ENCODE results near the gene LLGL1. TPM values are rescaled to one million over a fixed set of nuclear protein-coding genes. Genes with fewer than 3 reads are reported as not detected.

Gene LLGL1
- total RNA-seq, 1 donor from 2014 or later = 70.5 TPM

- Mint-ChIP-seq H3K36me3 (no peaks in the 10 kb centered on the region), H3K9me3 (no peaks in the 10 kb centered on the region), H3K4me1 (peaks cover 49% of the 10 kb centered on the region), H3K4me3 (peak overlapping the region; percentile 92), H3K27ac (peak overlapping the region; percentile 100), H3K27me3 (ENCODE audit: insufficient read depth, low read depth) (peaks cover 5% of the 10 kb centered on the region)
- Histone ChIP-seq H3F3A (ENCODE audit: low read depth) (peaks cover 27% of the 10 kb centered on the region), H3K27ac (peak overlapping the region; percentile 96), H3K4me1 (peaks cover 39% of the 10 kb centered on the region), H3K4me3 (peak overlapping the region; percentile 57), H3K4me2 (peak overlapping the region; percentile 96), H2AFZ (replicated peaks) (no peak overlapping the region), H3K36me3 (no peaks in the 10 kb centered on the region), H3K27me3 (no peaks in the 10 kb centered on the region), H3K9ac (no peak overlapping the region), H3K79me2 (ENCODE audit: low read depth) (peaks cover 33% of the 10 kb centered on the region), H4K20me1 (ENCODE audit: low read depth) (peaks cover 32% of the 10 kb centered on the region), H3K9me3 (ENCODE audit: low read depth) (no peaks in the 10 kb centered on the region)
- DNase-seq (ENCODE audit: low spot score) = no peak
- TF ChIP-seq EZH2phosphoT487 (IDR thresholded peaks at IDR 0.05) (no peak), CTCF (IDR thresholded peaks at IDR 0.05) (no peak)
These were observed 1.4 kb upstream of the LLGL1 start for GRCh38 chr17:18224053-18224386.

GRCh38 chr17:18224387-18225120 lies 881 bp upstream of the LLGL1 start:
- Histone ChIP-seq H3K9ac (no peak overlapping the region), H3K4me1 (peaks cover 41% of the 10 kb centered on the region), H2AFZ (replicated peaks) (no peak overlapping the region), H3K27me3 (no peaks in the 10 kb centered on the region), H3K4me3 (peak overlapping the region; percentile 57), H3K36me3 (no peaks in the 10 kb centered on the region), H3K4me2 (peak overlapping the region; percentile 96), H3F3A (ENCODE audit: low read depth) (peaks cover 24% of the 10 kb centered on the region), H3K9me3 (ENCODE audit: low read depth) (no peaks in the 10 kb centered on the region), H3K27ac (peak overlapping the region; percentile 96), H3K79me2 (ENCODE audit: low read depth) (peaks cover 38% of the 10 kb centered on the region), H4K20me1 (ENCODE audit: low read depth) (peaks cover 37% of the 10 kb centered on the region)
- peaks cover 3% of the 10 kb centered on the region for H3K27me3 Mint-ChIP-seq (ENCODE audit: insufficient read depth, low read depth)
- no peaks in the 10 kb centered on the region for H3K36me3 Mint-ChIP-seq
- peaks cover 51% of the 10 kb centered on the region for H3K4me1 Mint-ChIP-seq
- no peaks in the 10 kb centered on the region for H3K9me3 Mint-ChIP-seq
- DNase-seq (ENCODE audit: low spot score) = peak; percentile 97
- peak overlapping the region; percentile 100 for H3K27ac Mint-ChIP-seq
- peak overlapping the region; percentile 92 for H3K4me3 Mint-ChIP-seq
- TF ChIP-seq EZH2 (IDR thresholded peaks at IDR 0.05) (no peak), EZH2phosphoT487 (IDR thresholded peaks at IDR 0.05) (no peak), CTCF (IDR thresholded peaks at IDR 0.05) (no peak)

- H2AFZ ChIP-seq (replicated peaks) = no peak overlapping the region
- peak overlapping the region; percentile 92 for H3K27ac Mint-ChIP-seq
- TF ChIP-seq EZH2 (IDR thresholded peaks at IDR 0.05) (no peak), CTCF (IDR thresholded peaks at IDR 0.05) (no peak), EZH2phosphoT487 (IDR thresholded peaks at IDR 0.05) (no peak)
- no peaks in the 10 kb centered on the region for H3K36me3 Mint-ChIP-seq
- DNase-seq (ENCODE audit: low spot score) = no peak
- no peaks in the 10 kb centered on the region for H3K27me3 ChIP-seq
- peaks cover 50% of the 10 kb centered on the region for H3K79me2 ChIP-seq (ENCODE audit: low read depth)
- no peaks in the 10 kb centered on the region for H3K9me3 Mint-ChIP-seq
- H3K4me3 ChIP-seq = peak overlapping the region; percentile 92
- H3K4me1 Mint-ChIP-seq = peaks cover 64% of the 10 kb centered on the region
- H3K27me3 Mint-ChIP-seq (ENCODE audit: insufficient read depth, low read depth) = peaks cover 6% of the 10 kb centered on the region
- peak overlapping the region; percentile 81 for H3K4me2 ChIP-seq
- H3K4me3 Mint-ChIP-seq = peak overlapping the region; percentile 99
- H3K9me3 ChIP-seq (ENCODE audit: low read depth) = no peaks in the 10 kb centered on the region
- H3K4me1 ChIP-seq = peaks cover 51% of the 10 kb centered on the region
- H3F3A ChIP-seq (ENCODE audit: low read depth) = peaks cover 24% of the 10 kb centered on the region
- H3K36me3 ChIP-seq = no peaks in the 10 kb centered on the region
- peaks cover 47% of the 10 kb centered on the region for H4K20me1 ChIP-seq (ENCODE audit: low read depth)
- H3K27ac ChIP-seq = no peak overlapping the region
- H3K9ac ChIP-seq = peak overlapping the region; percentile 78
These were observed 328 bp downstream of the LLGL1 start for GRCh38 chr17:18225642-18226283.
